Gastrocnemius medialis (tissue), 4 donors: ENCODE data around the gene SYNJ2. TPM values are rescaled to one million over a fixed set of nuclear protein-coding genes. Genes with fewer than 3 reads are reported as not detected.

Experiments
- ATAC-seq, 2 donors: fragments of 150-250 bp; one replicate each; pipeline ENCODE4 v1.9.1; 2016
- DNase-seq, 2 donors: peaks; one replicate each; pipeline ENCODE4 v3.0.0-alpha.2; 2019
- H3K27ac ChIP-seq, 4 donors: fragments of 200-600 bp; sonication (generic); 1 replicate in 1 of 4; 2 replicates in 3 of 4; pipeline ENCODE4 v1.5.1; 2016 to 2018; ENCODE audit warnings: mild to moderate bottlenecking in 2 of 4, moderate library complexity in 1 of 4
- H3K27me3 ChIP-seq, 3 donors: fragments of 200-600 bp; sonication (generic) in 2 of 3; 1 replicate in 1 of 3; 2 replicates in 2 of 3; pipeline versions ENCODE4 v1.5.1 to v1.6.0; 2016 to 2019; ENCODE audit warnings: mild to moderate bottlenecking in 1 of 3, moderate library complexity in 1 of 3
- H3K36me3 ChIP-seq, 2 donors: fragments of 200-600 bp; sonication (generic) in 1 of 2; one replicate each; pipeline ENCODE4 v1.5.1; 2017 to 2018
- H3K4me1 ChIP-seq, 2 donors: fragments of 200-600 bp; sonication (generic) in 1 of 2; one replicate each; pipeline ENCODE4 v1.5.1; 2016 to 2017; ENCODE audit warnings: mild to moderate bottlenecking in 2 of 2
- H3K4me3 ChIP-seq, 4 donors: fragments of 200-600 bp; sonication (generic) in 3 of 4; 1 replicate in 1 of 4; 2 replicates in 3 of 4; pipeline ENCODE4 v1.5.1; 2016 to 2019; ENCODE audit warnings: mild to moderate bottlenecking in 2 of 4
- H3K9me3 ChIP-seq, 3 donors: fragments of 200-600 bp; sonication (generic) in 2 of 3; 1 replicate in 1 of 3; 2 replicates in 2 of 3; pipeline ENCODE4 v1.5.1; 2016 to 2019
- POLR2A ChIP-seq, 2 donors: fragments of 450-650 bp; IDR thresholded peaks; one replicate each; pipeline ENCODE4 v1.6.1; 2017; ENCODE audit warnings: antibody characterized with exemption in 2 of 2, mild to moderate bottlenecking in 2 of 2, moderate library complexity in 2 of 2
- in situ Hi-C, 4 donors: fragments of 200-750 bp; cut with MboI; loops; one replicate each; pipeline versions ENCODE4 v1.15.0 to v1.8.0; 2017; ENCODE audit warnings: low sequenced_read_pairs in 4 of 4
- intact Hi-C: fragments of 100-400 bp; cut with DNase I; formaldehyde crosslinking; loops from one replicate; pipeline ENCODE4 v1.15.1; 2023; ENCODE audit warnings: low total_unique reads
- total RNA-seq, 4 donors: library from RNA; depleted of rRNA; stranded (reverse); fragments of >200 nt; gene quantifications; one replicate each; pipeline versions ENCODE4 v1.1.0 to v1.2.3, GENCODE V29; 2016
- TF ChIP-seq, protein P1 (sequence below), 5 experiments: fragments of 450-650 bp in 3 of 5; fragments of 200-600 bp in 2 of 5; sonication (generic) in 2 of 5; IDR thresholded peaks in 4 of 5; conservative IDR thresholded peaks in 1 of 5; 1 replicate in 4 of 5; 2 replicates in 1 of 5; pipeline ENCODE4 v1.5.1; 2016 to 2019; ENCODE audit warnings: antibody characterized with exemption in 5 of 5, mild to moderate bottlenecking in 3 of 5, moderate library complexity in 3 of 5

Gene SYNJ2
- total RNA-seq, 4 donors from 2014 or later = 3.9 to 17.0 (median 7.0) TPM

- DNase-seq (no peak), ATAC-seq (no peak)
- Histone ChIP-seq H3K36me3 (no peaks in the 10 kb centered on the region), H3K27ac (no peak overlapping the region), H3K9me3 (no peaks in the 10 kb centered on the region), H3K4me1 (peaks cover 7 to 21% of the 10 kb centered on the region in 2 donors), H3K27me3 (no peaks in the 10 kb centered on the region), H3K4me3 (no peak overlapping the region)
- in situ Hi-C loops (no loop called here), intact Hi-C loops (no loop called here)
- TF ChIP-seq POLR2A (IDR thresholded peaks at IDR 0.05) = no peak
- TF ChIP-seq, protein P1, sequence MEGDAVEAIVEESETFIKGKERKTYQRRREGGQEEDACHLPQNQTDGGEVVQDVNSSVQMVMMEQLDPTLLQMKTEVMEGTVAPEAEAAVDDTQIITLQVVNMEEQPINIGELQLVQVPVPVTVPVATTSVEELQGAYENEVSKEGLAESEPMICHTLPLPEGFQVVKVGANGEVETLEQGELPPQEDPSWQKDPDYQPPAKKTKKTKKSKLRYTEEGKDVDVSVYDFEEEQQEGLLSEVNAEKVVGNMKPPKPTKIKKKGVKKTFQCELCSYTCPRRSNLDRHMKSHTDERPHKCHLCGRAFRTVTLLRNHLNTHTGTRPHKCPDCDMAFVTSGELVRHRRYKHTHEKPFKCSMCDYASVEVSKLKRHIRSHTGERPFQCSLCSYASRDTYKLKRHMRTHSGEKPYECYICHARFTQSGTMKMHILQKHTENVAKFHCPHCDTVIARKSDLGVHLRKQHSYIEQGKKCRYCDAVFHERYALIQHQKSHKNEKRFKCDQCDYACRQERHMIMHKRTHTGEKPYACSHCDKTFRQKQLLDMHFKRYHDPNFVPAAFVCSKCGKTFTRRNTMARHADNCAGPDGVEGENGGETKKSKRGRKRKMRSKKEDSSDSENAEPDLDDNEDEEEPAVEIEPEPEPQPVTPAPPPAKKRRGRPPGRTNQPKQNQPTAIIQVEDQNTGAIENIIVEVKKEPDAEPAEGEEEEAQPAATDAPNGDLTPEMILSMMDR (IDR thresholded peaks at IDR 0.05 in 4 of 5, conservative IDR thresholded peaks at IDR 0.05 in 1 of 5) = no peak
Measured at GRCh38 chr6:157997893-157998608, 16.4 kb downstream of the SYNJ2 start.

DNA sequence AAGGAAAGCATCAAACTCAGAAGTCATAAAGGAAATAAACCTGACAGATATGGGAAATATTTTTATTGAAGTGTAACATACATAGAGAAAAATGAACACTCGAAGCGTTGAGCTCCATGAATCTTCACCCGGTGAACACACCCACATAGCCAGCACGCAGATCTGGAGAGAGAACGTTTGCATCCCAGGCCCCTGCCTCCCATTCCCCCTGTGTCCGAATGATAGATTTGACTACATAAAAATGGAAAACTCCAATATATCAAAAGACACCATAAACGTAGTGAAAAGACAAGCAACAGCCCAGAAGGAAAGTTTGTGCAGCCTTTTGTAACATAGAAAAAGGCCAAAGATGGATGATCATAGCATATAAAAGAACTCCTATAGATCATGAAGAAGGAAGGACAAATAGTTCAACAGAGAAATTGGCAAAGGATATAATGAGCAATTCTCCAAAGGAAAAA lies 17.1 kb downstream of the SYNJ2 start:
- Histone ChIP-seq H3K27ac (no peak overlapping the region), H3K9me3 (no peaks in the 10 kb centered on the region), H3K4me3 (no peak overlapping the region), H3K4me1 (peaks cover 14 to 24% of the 10 kb centered on the region in 2 donors), H3K27me3 (no peaks in the 10 kb centered on the region), H3K36me3 (no peaks in the 10 kb centered on the region)
- in situ Hi-C loops = no loop called here
- intact Hi-C loops = no loop called here
- TF ChIP-seq, protein P1 (IDR thresholded peaks at IDR 0.05 in 4 of 5, conservative IDR thresholded peaks at IDR 0.05 in 1 of 5) = no peak
- TF ChIP-seq POLR2A (IDR thresholded peaks at IDR 0.05) = no peak
- no peak for DNase-seq
- no peak for ATAC-seq

GRCh38 chr6:157999168-158000051 lies 17.7 kb downstream of the SYNJ2 start:
- Histone ChIP-seq H3K27me3 (no peaks in the 10 kb centered on the region), H3K27ac (no peak overlapping the region), H3K4me1 (peaks cover 18 to 29% of the 10 kb centered on the region in 2 donors), H3K4me3 (no peak overlapping the region), H3K36me3 (no peaks in the 10 kb centered on the region), H3K9me3 (no peaks in the 10 kb centered on the region)
- TF ChIP-seq, protein P1 (IDR thresholded peaks at IDR 0.05 in 4 of 5, conservative IDR thresholded peaks at IDR 0.05 in 1 of 5) = no peak
- TF ChIP-seq POLR2A (IDR thresholded peaks at IDR 0.05) = no peak
- intact Hi-C loops (no loop called here), in situ Hi-C loops (no loop called here)
- no peak for DNase-seq
- ATAC-seq = no peak

DNA sequence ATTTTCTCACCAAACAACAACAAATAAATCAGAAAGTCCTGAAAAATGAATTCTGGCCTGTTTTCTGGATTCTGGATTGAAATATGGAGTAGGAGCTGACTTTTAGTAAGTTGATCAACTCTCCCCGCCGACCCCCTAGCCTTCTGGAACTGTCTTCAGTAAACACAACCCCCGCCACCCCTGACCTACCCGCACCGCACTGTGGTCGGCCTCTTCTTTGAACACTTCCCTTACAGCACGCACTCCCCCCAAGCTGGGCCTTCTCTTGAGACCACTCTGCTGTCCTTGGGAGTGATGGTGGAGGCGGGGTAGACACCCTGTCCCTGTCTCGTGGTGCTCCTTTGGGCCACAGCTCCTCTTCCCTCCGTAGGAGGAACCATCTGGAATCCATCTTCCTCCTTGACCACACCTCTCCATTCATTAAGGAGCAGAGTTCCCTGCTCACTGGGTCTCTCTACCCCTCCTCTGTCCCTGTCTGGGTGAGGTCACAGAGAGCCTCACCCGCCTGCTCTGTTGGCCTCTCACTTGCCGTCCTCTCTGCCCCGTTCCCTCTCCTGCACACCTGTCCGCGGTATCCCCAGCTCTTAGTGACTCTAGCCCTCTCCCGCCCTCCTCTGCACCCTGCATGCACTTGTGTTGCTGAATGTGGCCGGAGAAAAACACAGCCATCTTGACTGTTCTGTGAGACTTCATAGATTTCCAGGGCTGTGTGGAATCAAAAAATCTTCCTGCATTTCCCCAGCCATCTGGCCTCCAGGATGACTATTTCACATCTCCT lies 19.1 kb downstream of the SYNJ2 start:
- H3K4me3 ChIP-seq = no peak overlapping the region
- in situ Hi-C loops = no loop called here
- ATAC-seq = no peak
- intact Hi-C loops = no loop called here
- no peak overlapping the region for H3K27ac ChIP-seq
- H3K9me3 ChIP-seq = no peaks in the 10 kb centered on the region
- no peak for TF ChIP-seq POLR2A (IDR thresholded peaks at IDR 0.05)
- TF ChIP-seq, protein P1 (IDR thresholded peaks at IDR 0.05 in 4 of 5, conservative IDR thresholded peaks at IDR 0.05 in 1 of 5) = no peak
- H3K4me1 ChIP-seq = peaks cover 18 to 29% of the 10 kb centered on the region in 2 donors
- no peak for DNase-seq
- H3K27me3 ChIP-seq = no peaks in the 10 kb centered on the region
- H3K36me3 ChIP-seq = no peaks in the 10 kb centered on the region
